ENCODE measurements around the gene CARD11. TPM values are rescaled to one million over a fixed set of nuclear protein-coding genes. Genes with fewer than 3 reads are reported as not detected.

CARD11 gene
- total RNA-seq, 1 experiment from 2014 or later: 0.57 TPM

DNA sequence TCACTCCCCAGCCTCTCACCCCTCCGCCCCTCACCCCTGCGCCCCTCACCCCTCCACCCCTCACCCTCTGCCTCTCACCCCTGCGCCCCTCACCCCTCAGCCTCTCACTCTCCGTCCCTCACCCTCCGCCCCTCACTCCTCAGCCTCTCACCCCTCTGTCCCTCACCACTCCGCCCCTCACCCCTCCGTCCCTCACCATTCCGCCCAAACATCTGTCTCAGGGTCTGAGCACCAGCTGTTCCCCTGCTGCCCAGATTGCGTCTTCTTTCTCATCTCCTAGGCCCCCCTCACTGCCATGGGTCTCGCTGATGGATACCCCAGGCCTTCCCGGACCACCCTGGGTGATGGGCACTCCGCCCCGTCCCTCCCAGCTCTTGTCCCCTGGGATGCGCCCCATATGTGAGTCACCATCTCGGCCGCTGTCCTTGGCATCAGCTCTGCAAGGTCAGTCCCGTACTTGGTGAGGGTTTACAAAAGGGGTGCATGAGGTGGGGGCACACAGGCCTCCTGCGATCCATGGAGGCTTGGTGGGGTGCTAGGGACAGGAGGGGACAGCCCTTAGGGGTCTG, 134.1 kb downstream of the CARD11 start:
- Histone ChIP-seq H3K4me2 (ENCODE audit: low read length) (no peak overlapping the region), H4K20me1 (ENCODE audit: insufficient read depth) (no peaks in the 10 kb centered on the region), H3K9me2 (ENCODE audit: insufficient read depth) (no peaks in the 10 kb centered on the region), H2AFZ (ENCODE audit: low read depth, low read length, poor library complexity, severe bottlenecking) (no peak overlapping the region), H3K27ac (ENCODE audit: low read depth, low read length) (no peak overlapping the region), H3K9me3 (ENCODE audit: control insufficient read depth in 1 of 2, insufficient read depth in 1 of 2, low read depth in 1 of 2, low read length in 2 of 2) (no peaks in the 10 kb centered on the region), H3K27me3 (ENCODE audit: insufficient read depth, low read length) (no peaks in the 10 kb centered on the region), H3K36me3 (ENCODE audit: control insufficient read depth in 1 of 2, insufficient read depth in 2 of 2, low read length in 2 of 2) (no peaks in the 10 kb centered on the region), H3K4me1 (ENCODE audit: control insufficient read depth in 1 of 2, insufficient read depth in 2 of 2, low read length in 2 of 2) (no peaks in the 10 kb centered on the region), H3K79me2 (ENCODE audit: insufficient read depth, low read length) (no peaks in the 10 kb centered on the region), H3K4me3 (replicated peaks in 1 of 2; ENCODE audit: low read depth in 1 of 2, low read length in 2 of 2) (no peak overlapping the region), H3K9ac (ENCODE audit: low read length) (no peak overlapping the region)
- intact Hi-C loops (cut with micrococcal nuclease): no loop called here
- no TSS peak for BruUV-seq (replicated peaks)
- TF ChIP-seq, protein P1, sequence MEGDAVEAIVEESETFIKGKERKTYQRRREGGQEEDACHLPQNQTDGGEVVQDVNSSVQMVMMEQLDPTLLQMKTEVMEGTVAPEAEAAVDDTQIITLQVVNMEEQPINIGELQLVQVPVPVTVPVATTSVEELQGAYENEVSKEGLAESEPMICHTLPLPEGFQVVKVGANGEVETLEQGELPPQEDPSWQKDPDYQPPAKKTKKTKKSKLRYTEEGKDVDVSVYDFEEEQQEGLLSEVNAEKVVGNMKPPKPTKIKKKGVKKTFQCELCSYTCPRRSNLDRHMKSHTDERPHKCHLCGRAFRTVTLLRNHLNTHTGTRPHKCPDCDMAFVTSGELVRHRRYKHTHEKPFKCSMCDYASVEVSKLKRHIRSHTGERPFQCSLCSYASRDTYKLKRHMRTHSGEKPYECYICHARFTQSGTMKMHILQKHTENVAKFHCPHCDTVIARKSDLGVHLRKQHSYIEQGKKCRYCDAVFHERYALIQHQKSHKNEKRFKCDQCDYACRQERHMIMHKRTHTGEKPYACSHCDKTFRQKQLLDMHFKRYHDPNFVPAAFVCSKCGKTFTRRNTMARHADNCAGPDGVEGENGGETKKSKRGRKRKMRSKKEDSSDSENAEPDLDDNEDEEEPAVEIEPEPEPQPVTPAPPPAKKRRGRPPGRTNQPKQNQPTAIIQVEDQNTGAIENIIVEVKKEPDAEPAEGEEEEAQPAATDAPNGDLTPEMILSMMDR (IDR thresholded peaks at IDR 0.05 in 2 of 3, conservative IDR thresholded peaks at IDR 0.05 in 1 of 3; ENCODE audit: borderline replicate concordance in 1 of 3, insufficient read depth in 1 of 3, low read depth in 2 of 3, low read length in 2 of 3): no peak
- no peak for TF ChIP-seq POLR2AphosphoS5 (IDR thresholded peaks at IDR 0.05; ENCODE audit: low read depth, low read length)
- TF ChIP-seq ZNF274 (IDR thresholded peaks at IDR 0.05; ENCODE audit: low read depth, low read length): no peak
- RAD21 ChIA-PET (ENCODE audit: low non-redundant PET in 1 of 2, low total read pairs in 2 of 2, uncharacterized antibody in 2 of 2, unreplicated experiment in 2 of 2): no interaction called here
- no peak for ATAC-seq
- CTCF ChIA-PET: no interaction called here
- POLR2A ChIA-PET: no interaction called here
- no peak for DNase-seq (ENCODE audit: low read depth, low spot score)

DNA sequence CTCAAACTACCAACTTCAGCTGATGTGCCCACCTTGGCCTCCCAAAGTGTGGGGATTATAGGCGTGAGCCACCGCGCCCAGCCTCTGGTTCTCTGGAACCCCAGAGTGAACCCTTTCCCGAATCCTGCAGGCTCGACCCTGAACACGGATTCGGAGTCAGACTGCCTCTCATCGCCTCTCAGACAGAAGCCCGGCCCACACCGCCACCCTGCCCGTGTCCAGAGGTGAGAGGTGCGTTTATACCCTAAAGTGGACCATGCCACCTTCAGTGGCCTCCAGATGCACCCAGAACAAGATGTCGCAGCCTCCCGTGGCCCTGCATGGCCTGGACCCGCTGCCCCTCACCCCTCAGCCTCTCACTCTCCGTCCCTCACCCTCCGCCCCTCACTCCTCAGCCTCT, 134.6 kb downstream of the CARD11 start:
- Histone ChIP-seq H3K79me2 (ENCODE audit: insufficient read depth, low read length) (no peaks in the 10 kb centered on the region), H3K27me3 (ENCODE audit: insufficient read depth, low read length) (no peaks in the 10 kb centered on the region), H3K4me3 (replicated peaks in 1 of 2; ENCODE audit: low read depth in 1 of 2, low read length in 2 of 2) (no peak overlapping the region), H2AFZ (ENCODE audit: low read depth, low read length, poor library complexity, severe bottlenecking) (no peak overlapping the region), H3K27ac (ENCODE audit: low read depth, low read length) (no peak overlapping the region), H3K36me3 (ENCODE audit: control insufficient read depth in 1 of 2, insufficient read depth in 2 of 2, low read length in 2 of 2) (no peaks in the 10 kb centered on the region), H3K4me1 (ENCODE audit: control insufficient read depth in 1 of 2, insufficient read depth in 2 of 2, low read length in 2 of 2) (no peaks in the 10 kb centered on the region), H3K9me3 (ENCODE audit: control insufficient read depth in 1 of 2, insufficient read depth in 1 of 2, low read depth in 1 of 2, low read length in 2 of 2) (no peaks in the 10 kb centered on the region), H4K20me1 (ENCODE audit: insufficient read depth) (no peaks in the 10 kb centered on the region), H3K9ac (ENCODE audit: low read length) (no peak overlapping the region), H3K4me2 (ENCODE audit: low read length) (no peak overlapping the region), H3K9me2 (ENCODE audit: insufficient read depth) (no peaks in the 10 kb centered on the region)
- ATAC-seq (no peak), DNase-seq (ENCODE audit: low read depth, low spot score) (no peak)
- ChIA-PET RAD21 (ENCODE audit: low non-redundant PET in 1 of 2, low total read pairs in 2 of 2, uncharacterized antibody in 2 of 2, unreplicated experiment in 2 of 2) (no interaction called here), POLR2A (no interaction called here), CTCF (no interaction called here)
- BruUV-seq (replicated peaks): no TSS peak
- intact Hi-C loops (cut with micrococcal nuclease): no loop called here
- no peak for TF ChIP-seq RAD21 (IDR thresholded peaks at IDR 0.05; ENCODE audit: low read depth)
